Skeletal muscle satellite cell (primary cell): ENCODE measurements around the gene APC. TPM values are rescaled to one million over a fixed set of nuclear protein-coding genes. Genes with fewer than 3 reads are reported as not detected.
"Not testable (repeated sequence)": the region's sequence is repeated elsewhere in the genome, so short reads cannot be mapped to it uniquely, and the experiment has no call there.

Source experiments
- H3K27me3 ChIP-seq: 2 replicates; pipeline ENCODE4 v1.7.0; 2013; ENCODE audit warnings: low read length; ENCODE audit not compliant: control insufficient read depth, insufficient read depth
- H3K36me3 ChIP-seq: 2 replicates; pipeline ENCODE4 v1.7.0; 2013; ENCODE audit warnings: mild to moderate bottlenecking, control low read depth, low read length; ENCODE audit not compliant: insufficient read depth
- H3K4me1 ChIP-seq: 2 replicates; pipeline ENCODE4 v1.7.0; 2013; ENCODE audit warnings: low read length; ENCODE audit not compliant: control insufficient read depth, insufficient read depth
- H3K4me2 ChIP-seq: 2 replicates; pipeline ENCODE4 v1.7.0; 2013; ENCODE audit warnings: mild to moderate bottlenecking, low read length
- H3K4me3 ChIP-seq: 2 replicates; pipeline ENCODE4 v1.7.0; 2013; ENCODE audit warnings: low read length
- H3K9ac ChIP-seq: 2 replicates; pipeline ENCODE4 v1.7.0; 2013; ENCODE audit warnings: mild to moderate bottlenecking, low read depth, low read length, moderate library complexity
- H3K9me3 ChIP-seq: replicated peaks from 2 replicates; pipeline ENCODE4 v1.7.0; 2013; ENCODE audit warnings: mild to moderate bottlenecking, control low read depth, low read length
- small RNA-seq: library from RNA; depleted of rRNA; stranded (forward); fragments of <200 nt; gene quantifications from one replicate; pipeline ENCODE3, GENCODE V24; 2012

The APC gene

DNA sequence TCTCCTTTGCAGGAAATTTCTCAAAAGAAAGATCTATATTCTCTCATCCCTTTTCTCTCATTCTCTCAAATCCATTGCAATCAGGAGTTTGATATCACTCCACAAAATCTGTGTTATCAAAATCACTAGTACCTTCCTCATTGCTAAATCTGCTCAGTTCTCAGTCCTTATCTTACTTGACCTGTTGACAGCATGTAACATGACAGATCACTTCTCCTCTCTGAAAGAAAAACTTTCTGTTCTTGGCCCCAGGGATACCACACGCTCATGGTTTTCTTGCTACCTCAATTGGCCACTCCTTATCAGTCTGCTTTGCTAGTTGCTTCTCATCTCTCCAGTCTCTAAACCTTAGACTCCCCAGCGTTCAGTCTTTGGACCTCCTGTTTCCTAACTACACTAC, 145.5 kb downstream of the APC start:
- Histone ChIP-seq H3K4me2 (no peak overlapping the region), H3K27me3 (no peaks in the 10 kb centered on the region), H3K4me3 (no peak overlapping the region), H3K36me3 (peaks cover 67% of the 10 kb centered on the region), H3K9me3 (no peaks in the 10 kb centered on the region), H3K9ac (no peak overlapping the region), H3K4me1 (peaks cover 4% of the 10 kb centered on the region)

DNA sequence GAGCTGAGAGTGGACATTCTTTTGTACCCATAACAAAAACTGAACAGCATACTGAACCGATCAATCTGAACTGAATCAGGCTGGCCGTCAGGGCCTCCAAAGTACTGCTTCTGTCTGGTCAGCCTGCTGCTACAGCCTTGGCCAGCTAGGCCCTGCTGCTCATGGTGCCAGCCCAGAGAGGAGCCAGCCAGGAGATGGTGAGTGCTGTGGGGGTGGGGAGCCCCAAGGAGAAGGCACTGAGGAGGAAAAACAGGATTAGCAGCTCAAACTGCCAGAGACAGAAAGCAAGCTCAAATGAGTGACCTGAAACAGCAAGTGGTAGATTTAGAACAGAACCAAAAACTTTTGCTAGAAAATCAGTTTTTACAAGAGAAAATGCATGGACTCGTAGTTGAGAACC, 147.3 kb downstream of the APC start:
- Histone ChIP-seq H3K4me3 (no peak overlapping the region), H3K27me3 (no peaks in the 10 kb centered on the region), H3K9ac (no peak overlapping the region), H3K9me3 (no peaks in the 10 kb centered on the region), H3K36me3 (peaks cover 62% of the 10 kb centered on the region), H3K4me2 (no peak overlapping the region), H3K4me1 (no peaks in the 10 kb centered on the region)

DNA sequence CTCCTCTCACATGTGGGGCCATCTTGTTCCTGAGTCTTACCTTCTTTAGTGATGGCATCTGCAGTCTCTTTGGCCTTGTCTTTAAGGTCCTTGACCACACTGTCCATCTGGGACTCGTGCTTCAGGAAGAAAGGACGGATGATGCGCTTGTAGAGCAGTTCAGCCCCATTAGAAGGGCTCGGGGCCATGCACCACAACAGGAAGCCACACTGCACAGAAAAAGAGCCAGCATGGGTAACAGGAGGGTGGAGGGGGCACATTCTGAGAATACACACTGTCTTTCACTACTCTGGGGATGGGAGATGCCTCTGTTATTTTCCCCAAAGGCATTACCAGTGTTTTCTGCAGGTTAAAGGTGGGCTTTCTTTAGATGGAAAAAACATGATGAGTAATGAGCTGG, 149.3 kb downstream of the APC start:
- no peak overlapping the region for H3K4me3 ChIP-seq
- H3K36me3 ChIP-seq: peaks cover 53% of the 10 kb centered on the region
- no peak overlapping the region for H3K4me2 ChIP-seq
- no peak overlapping the region for H3K9ac ChIP-seq
- H3K27me3 ChIP-seq: no peaks in the 10 kb centered on the region
- H3K4me1 ChIP-seq: no peaks in the 10 kb centered on the region
- H3K9me3 ChIP-seq: no peaks in the 10 kb centered on the region

DNA sequence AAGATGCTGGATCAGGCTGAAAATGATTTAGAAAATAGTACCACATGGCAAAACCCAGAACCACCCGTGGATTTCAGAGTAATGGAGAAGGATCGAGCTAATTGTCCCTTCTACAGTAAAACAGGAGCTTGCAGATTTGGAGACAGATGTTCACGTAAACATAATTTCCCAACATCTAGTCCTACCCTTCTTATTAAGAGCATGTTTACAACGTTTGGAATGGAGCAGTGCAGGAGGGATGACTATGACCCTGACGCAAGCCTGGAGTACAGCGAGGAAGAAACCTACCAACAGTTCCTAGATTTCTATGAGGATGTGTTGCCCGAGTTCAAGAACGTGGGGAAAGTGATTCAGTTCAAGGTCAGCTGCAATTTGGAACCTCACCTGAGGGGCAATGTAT, 154.4 kb downstream of the APC start:
- H3K36me3 ChIP-seq: peaks cover 39% of the 10 kb centered on the region
- not testable (repeated sequence) for H3K4me2 ChIP-seq, H3K9ac ChIP-seq, H3K4me3 ChIP-seq, H3K9me3 ChIP-seq, H3K4me1 ChIP-seq, H3K27me3 ChIP-seq

DNA sequence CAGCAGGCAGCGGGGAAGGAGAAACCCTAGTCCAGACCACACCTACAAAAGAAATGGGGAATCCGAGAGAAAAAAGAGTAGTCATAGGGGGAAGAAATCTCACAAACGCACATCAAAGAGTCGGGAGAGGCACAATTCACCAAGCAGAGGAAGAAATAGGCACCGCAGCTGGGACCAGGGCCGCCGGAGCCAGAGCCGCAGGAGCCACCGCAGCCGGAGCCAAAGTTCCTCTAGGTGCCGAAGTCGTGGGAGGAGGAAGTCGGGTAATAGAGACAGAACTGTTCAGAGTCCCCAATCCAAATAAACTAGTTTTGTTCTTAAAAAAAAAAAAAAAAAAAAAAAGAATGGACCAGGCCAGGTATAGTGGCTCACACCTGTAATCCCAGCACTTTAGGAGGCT, 155.1 kb downstream of the APC start:
- H3K4me1 ChIP-seq: no peaks in the 10 kb centered on the region
- no peaks in the 10 kb centered on the region for H3K9me3 ChIP-seq
- H3K4me3 ChIP-seq: no peak overlapping the region
- H3K4me2 ChIP-seq: no peak overlapping the region
- H3K9ac ChIP-seq: no peak overlapping the region
- no peaks in the 10 kb centered on the region for H3K27me3 ChIP-seq
- peaks cover 40% of the 10 kb centered on the region for H3K36me3 ChIP-seq

DNA sequence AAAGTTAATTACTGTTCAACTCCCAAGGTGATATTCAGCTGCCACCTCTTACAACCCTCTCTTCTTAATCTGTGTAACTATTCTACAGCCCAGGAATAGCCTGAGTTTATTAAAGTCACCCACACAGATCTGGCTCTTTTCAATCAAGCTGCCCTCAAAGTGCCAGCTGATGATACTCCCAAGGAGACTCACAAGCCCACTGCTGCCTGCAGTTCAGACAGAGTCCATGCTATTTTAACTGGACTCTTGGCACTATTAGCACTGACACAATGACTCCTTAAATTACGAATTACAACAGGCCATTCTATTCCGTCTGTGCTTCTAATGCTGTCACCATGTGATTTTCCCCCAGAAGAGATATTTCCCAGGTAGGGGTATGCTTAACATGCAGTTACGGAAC, 158.0 kb downstream of the APC start:
- Histone ChIP-seq H3K4me3 (no peak overlapping the region), H3K4me1 (no peaks in the 10 kb centered on the region), H3K36me3 (peaks cover 54% of the 10 kb centered on the region), H3K9me3 (no peaks in the 10 kb centered on the region), H3K27me3 (no peaks in the 10 kb centered on the region), H3K4me2 (no peak overlapping the region), H3K9ac (no peak overlapping the region)

Small RNA genes within 50 kb of the gene (small RNA-seq; reads per million reads assigned to genes)
- gene RNU6-482P: not detected
